ENCODE data around the gene FAM193A. TPM values are rescaled to one million over a fixed set of nuclear protein-coding genes. Genes with fewer than 3 reads are reported as not detected.

Gene FAM193A
- total RNA-seq, 1 donor from 2014 or later = 28.8 TPM

GRCh38 chr4:2503809-2504208 lies 32.6 kb upstream of the FAM193A start:
- no peak overlapping the region for H3K4me3 ChIP-seq (ENCODE audit: insufficient read depth, low read depth, low read length)
- H3K4me1 ChIP-seq (ENCODE audit: insufficient read depth, low read length) = no peaks in the 10 kb centered on the region
- no peak overlapping the region for H3K4me3 Mint-ChIP-seq (ENCODE audit: unreplicated experiment)
- H3K36me3 Mint-ChIP-seq (ENCODE audit: low read depth, unreplicated experiment) = peaks cover 27% of the 10 kb centered on the region
- H3K27ac Mint-ChIP-seq (ENCODE audit: unreplicated experiment) = no peak overlapping the region
- peaks cover 78% of the 10 kb centered on the region for H4K20me1 ChIP-seq (ENCODE audit: insufficient read depth, low read length)
- H3K4me2 ChIP-seq (ENCODE audit: low read length) = no peak overlapping the region
- FAIRE-seq (no peak), DNase-seq (ENCODE audit: low read depth) (no peak)
- no peak for TF ChIP-seq EZH2 (IDR thresholded peaks at IDR 0.05; ENCODE audit: insufficient read depth, low read length)
- no peak for TF ChIP-seq CTCF (IDR thresholded peaks at IDR 0.05; ENCODE audit: insufficient read depth, low read depth, low read length)
- no peaks in the 10 kb centered on the region for H3K27me3 ChIP-seq (ENCODE audit: insufficient read depth, low read length)
- no peak overlapping the region for H3K9ac ChIP-seq (ENCODE audit: low read length)
- peaks cover 72% of the 10 kb centered on the region for H3K79me2 ChIP-seq (ENCODE audit: insufficient read depth, low read length)
- no peak overlapping the region for H3K27ac ChIP-seq (ENCODE audit: low read depth, low read length)
- no peaks in the 10 kb centered on the region for H3K9me3 Mint-ChIP-seq (ENCODE audit: unreplicated experiment)
- H3K9me3 ChIP-seq (ENCODE audit: insufficient read depth, low read depth, low read length) = no peaks in the 10 kb centered on the region
- peaks cover 26% of the 10 kb centered on the region for H3K36me3 ChIP-seq (ENCODE audit: insufficient read depth, low read length)
- H3K27me3 Mint-ChIP-seq (ENCODE audit: low read depth, unreplicated experiment) = no peaks in the 10 kb centered on the region
- H2AFZ ChIP-seq (ENCODE audit: low read depth, low read length) = no peak overlapping the region
- peaks cover 10% of the 10 kb centered on the region for H3K4me1 Mint-ChIP-seq (ENCODE audit: low read depth, unreplicated experiment)

- Histone ChIP-seq H2AFZ (ENCODE audit: low read depth, low read length) (no peak overlapping the region), H3K9ac (ENCODE audit: low read length) (no peak overlapping the region), H3K79me2 (ENCODE audit: insufficient read depth, low read length) (peaks cover 64% of the 10 kb centered on the region), H3K9me3 (ENCODE audit: insufficient read depth, low read depth, low read length) (no peaks in the 10 kb centered on the region), H4K20me1 (ENCODE audit: insufficient read depth, low read length) (peaks cover 74% of the 10 kb centered on the region), H3K27ac (ENCODE audit: low read depth, low read length) (no peak overlapping the region), H3K4me3 (ENCODE audit: insufficient read depth, low read depth, low read length) (no peak overlapping the region), H3K36me3 (ENCODE audit: insufficient read depth, low read length) (peaks cover 10% of the 10 kb centered on the region), H3K4me1 (ENCODE audit: insufficient read depth, low read length) (no peaks in the 10 kb centered on the region), H3K4me2 (ENCODE audit: low read length) (no peak overlapping the region), H3K27me3 (ENCODE audit: insufficient read depth, low read length) (no peaks in the 10 kb centered on the region)
- no peak for DNase-seq (ENCODE audit: low read depth)
- Mint-ChIP-seq H3K4me1 (ENCODE audit: low read depth, unreplicated experiment) (peaks cover 4% of the 10 kb centered on the region), H3K27ac (ENCODE audit: unreplicated experiment) (no peak overlapping the region), H3K4me3 (ENCODE audit: unreplicated experiment) (no peak overlapping the region), H3K27me3 (ENCODE audit: low read depth, unreplicated experiment) (no peaks in the 10 kb centered on the region), H3K9me3 (ENCODE audit: unreplicated experiment) (no peaks in the 10 kb centered on the region), H3K36me3 (ENCODE audit: low read depth, unreplicated experiment) (peaks cover 27% of the 10 kb centered on the region)
- TF ChIP-seq EZH2 (IDR thresholded peaks at IDR 0.05; ENCODE audit: insufficient read depth, low read length) (no peak), CTCF (IDR thresholded peaks at IDR 0.05; ENCODE audit: insufficient read depth, low read depth, low read length) (no peak)
- no peak for FAIRE-seq
These were observed 29.2 kb upstream of the FAM193A start for GRCh38 chr4:2507259-2507658.

GRCh38 chr4:2507855-2508254 lies 28.6 kb upstream of the FAM193A start:
- TF ChIP-seq CTCF (IDR thresholded peaks at IDR 0.05; ENCODE audit: insufficient read depth, low read depth, low read length) (no peak), EZH2 (IDR thresholded peaks at IDR 0.05; ENCODE audit: insufficient read depth, low read length) (no peak)
- peaks cover 77% of the 10 kb centered on the region for H4K20me1 ChIP-seq (ENCODE audit: insufficient read depth, low read length)
- no peak overlapping the region for H3K4me3 ChIP-seq (ENCODE audit: insufficient read depth, low read depth, low read length)
- H3K9me3 ChIP-seq (ENCODE audit: insufficient read depth, low read depth, low read length) = no peaks in the 10 kb centered on the region
- peaks cover 12% of the 10 kb centered on the region for H3K36me3 ChIP-seq (ENCODE audit: insufficient read depth, low read length)
- H3K27ac Mint-ChIP-seq (ENCODE audit: unreplicated experiment) = peak overlapping the region; percentile 20
- no peak overlapping the region for H3K4me3 Mint-ChIP-seq (ENCODE audit: unreplicated experiment)
- H3K27me3 Mint-ChIP-seq (ENCODE audit: low read depth, unreplicated experiment) = no peaks in the 10 kb centered on the region
- H3K27me3 ChIP-seq (ENCODE audit: insufficient read depth, low read length) = no peaks in the 10 kb centered on the region
- no peak overlapping the region for H3K9ac ChIP-seq (ENCODE audit: low read length)
- no peaks in the 10 kb centered on the region for H3K4me1 ChIP-seq (ENCODE audit: insufficient read depth, low read length)
- no peak for DNase-seq (ENCODE audit: low read depth)
- no peak overlapping the region for H3K27ac ChIP-seq (ENCODE audit: low read depth, low read length)
- no peak overlapping the region for H3K4me2 ChIP-seq (ENCODE audit: low read length)
- H3K9me3 Mint-ChIP-seq (ENCODE audit: unreplicated experiment) = no peaks in the 10 kb centered on the region
- H2AFZ ChIP-seq (ENCODE audit: low read depth, low read length) = no peak overlapping the region
- FAIRE-seq = no peak
- peaks cover 62% of the 10 kb centered on the region for H3K79me2 ChIP-seq (ENCODE audit: insufficient read depth, low read length)
- peaks cover 28% of the 10 kb centered on the region for H3K36me3 Mint-ChIP-seq (ENCODE audit: low read depth, unreplicated experiment)
- H3K4me1 Mint-ChIP-seq (ENCODE audit: low read depth, unreplicated experiment) = peaks cover 4% of the 10 kb centered on the region
